ENCODE results near the gene AP5B1. TPM values are rescaled to one million over a fixed set of nuclear protein-coding genes. Genes with fewer than 3 reads are reported as not detected.

The AP5B1 gene
- total RNA-seq, 3 donors from 2014 or later = 15.5 to 19.3 (median 17.6) TPM

GRCh38 chr11:65817835-65818680 is 37.3 kb upstream of the AP5B1 start:
- intact Hi-C loops (cut with DNase I; ENCODE audit: low total_unique reads) = loop anchor here (5.0 kb wide), 1 partner anchor 106 kb away; the partner anchor contains the start of gene KAT5
- Histone ChIP-seq H3K27me3 (no peaks in the 10 kb centered on the region), H3K27ac (peak overlapping the region; percentile 91 to 92), H3K36me3 (no peaks in the 10 kb centered on the region), H3K4me1 (peaks cover 0 to 14% of the 10 kb centered on the region in 2 donors), H3K9me3 (no peaks in the 10 kb centered on the region), H3K4me3 (peak overlapping the region; percentile 51 to 87 (median 72))
- TF ChIP-seq CTCF (IDR thresholded peaks at IDR 0.05) = peak; percentile 97 to 98 (median 97)
- TF ChIP-seq POLR2AphosphoS5 (IDR thresholded peaks at IDR 0.05) = peak; percentile 30 to 80 (median 65)
- TF ChIP-seq POLR2A (IDR thresholded peaks at IDR 0.05) = no peak
- DNase-seq (ENCODE audit: low spot score in 2 of 2) = peak; percentile 85 to 97

- H3K4me3 ChIP-seq = peak overlapping the region; percentile 51 to 87 (median 72)
- DNase-seq (ENCODE audit: low spot score in 2 of 2) = no peak
- TF ChIP-seq POLR2A (IDR thresholded peaks at IDR 0.05) (no peak), POLR2AphosphoS5 (IDR thresholded peaks at IDR 0.05) (no peak), CTCF (IDR thresholded peaks at IDR 0.05) (no peak)
- no peaks in the 10 kb centered on the region for H3K27me3 ChIP-seq
- peak overlapping the region; percentile 91 to 92 for H3K27ac ChIP-seq
- intact Hi-C loops (cut with DNase I; ENCODE audit: low total_unique reads) = loop anchor here (5.0 kb wide), 1 partner anchor 105 kb away; the partner anchor contains the start of gene KAT5
- no peaks in the 10 kb centered on the region for H3K9me3 ChIP-seq
- H3K4me1 ChIP-seq = peaks cover 0 to 14% of the 10 kb centered on the region in 2 donors
- H3K36me3 ChIP-seq = no peaks in the 10 kb centered on the region
Observed at GRCh38 chr11:65817312-65817834, 36.6 kb upstream of the AP5B1 start.

- Histone ChIP-seq H3K27me3 (no peaks in the 10 kb centered on the region), H3K27ac (peak overlapping the region; percentile 41 to 91), H3K4me1 (peaks cover 0 to 14% of the 10 kb centered on the region in 2 donors), H3K4me3 (peak overlapping the region in 2 of 3 donors; percentile 51 to 87), H3K36me3 (no peaks in the 10 kb centered on the region), H3K9me3 (no peaks in the 10 kb centered on the region)
- intact Hi-C loops (cut with DNase I; ENCODE audit: low total_unique reads) = loop anchor here (5.0 kb wide), 1 partner anchor 104 kb away; the partner anchor contains the start of gene KAT5
- no peak for TF ChIP-seq CTCF (IDR thresholded peaks at IDR 0.05)
- TF ChIP-seq POLR2AphosphoS5 (IDR thresholded peaks at IDR 0.05) = no peak
- no peak for TF ChIP-seq POLR2A (IDR thresholded peaks at IDR 0.05)
- DNase-seq (ENCODE audit: low spot score in 2 of 2) = no peak
Observed at GRCh38 chr11:65816696-65817095, 35.9 kb upstream of the AP5B1 start.

- Histone ChIP-seq H3K4me1 (peaks cover 0 to 14% of the 10 kb centered on the region in 2 donors), H3K27ac (peak overlapping the region; percentile 61 to 84), H3K4me3 (no peak overlapping the region), H3K9me3 (no peaks in the 10 kb centered on the region), H3K36me3 (no peaks in the 10 kb centered on the region), H3K27me3 (no peaks in the 10 kb centered on the region)
- intact Hi-C loops (cut with DNase I; ENCODE audit: low total_unique reads) = loop anchor here (5.0 kb wide), 2 partner anchors 103 to 1707 kb away; partner anchors contain the start of genes CABP2 and KAT5
- no peak for DNase-seq (ENCODE audit: low spot score in 2 of 2)
- no peak for TF ChIP-seq CTCF (IDR thresholded peaks at IDR 0.05)
- TF ChIP-seq POLR2AphosphoS5 (IDR thresholded peaks at IDR 0.05) = no peak
- no peak for TF ChIP-seq POLR2A (IDR thresholded peaks at IDR 0.05)
Observed at GRCh38 chr11:65814986-65815565, 34.3 kb upstream of the AP5B1 start.
